Prostate gland (tissue), 2 donors: ENCODE data around the gene LRRC26. TPM values are rescaled to one million over a fixed set of nuclear protein-coding genes. Genes with fewer than 3 reads are reported as not detected.

Source experiments
- DNase-seq: peaks from one replicate; pipeline ENCODE4 v3.0.0-alpha.2; 2019; ENCODE audit warnings: low spot score
- H3K27ac ChIP-seq, 2 donors: fragments of 200-600 bp; sonication (generic); 2 replicates each; pipeline ENCODE4 v1.5.1; 2017 to 2019
- H3K27me3 ChIP-seq: fragments of 200-600 bp; sonication (generic); replicated peaks from 2 replicates; pipeline ENCODE4 v1.5.1; 2019; ENCODE audit not compliant: insufficient read depth
- H3K36me3 ChIP-seq, 2 donors: fragments of 200-600 bp; sonication (generic); 1 replicate in 1 of 2; 2 replicates in 1 of 2; pipeline versions ENCODE4 v1.5.1 to v1.8.1; 2017 to 2019
- H3K4me1 ChIP-seq: fragments of 200-600 bp; sonication (generic); replicated peaks from 2 replicates; pipeline ENCODE4 v1.5.1; 2019
- H3K4me3 ChIP-seq, 2 donors: fragments of 200-600 bp; sonication (generic); 2 replicates each; pipeline ENCODE4 v1.5.1; 2017 to 2019
- H3K9me3 ChIP-seq: fragments of 200-600 bp; sonication (generic); 2 replicates; pipeline ENCODE4 v1.5.1; 2017
- POLR2A ChIP-seq: fragments of 450-650 bp; IDR thresholded peaks from one replicate; pipeline ENCODE4 v1.6.1; 2016; ENCODE audit warnings: antibody characterized with exemption, mild to moderate bottlenecking
- POLR2AphosphoS5 ChIP-seq: sonication (generic); formaldehyde crosslinking; IDR thresholded peaks from one replicate; pipeline ENCODE4 v1.6.1; 2017; ENCODE audit warnings: antibody characterized with exemption
- WGBS: methylation state at CpG from one replicate; pipeline ENCODE4 v1.1.5; 2018; 5-methylcytosine and 5-hydroxymethylcytosine counted together
- intact Hi-C: fragments of 100-400 bp; cut with DNase I; formaldehyde crosslinking; loops from one replicate; pipeline ENCODE4 v1.14.2; 2022
- total RNA-seq, 2 donors: library from RNA; depleted of rRNA; stranded (reverse); fragments of >200 nt; gene quantifications; one replicate each; pipeline ENCODE4 v1.1.0, GENCODE V29; 2016
- TF ChIP-seq, protein P1 (sequence below), 4 experiments: fragments of 200-600 bp in 2 of 4; fragments of 450-650 bp in 2 of 4; sonication (generic) in 2 of 4; IDR thresholded peaks; 1 replicate in 3 of 4; 2 replicates in 1 of 4; pipeline ENCODE4 v1.5.1; 2016 to 2019; ENCODE audit warnings: antibody characterized with exemption in 4 of 4, mild to moderate bottlenecking in 2 of 4, moderate library complexity in 2 of 4

LRRC26 gene
- total RNA-seq, 2 donors from 2014 or later, result 183 to 582 TPM

- no peak for DNase-seq
- Histone ChIP-seq H3K9me3 (no peaks in the 10 kb centered on the region), H3K27me3 (no peaks in the 10 kb centered on the region), H3K4me3 (no peak overlapping the region), H3K4me1 (peaks cover 27% of the 10 kb centered on the region), H3K36me3 (peaks cover 14 to 25% of the 10 kb centered on the region in 2 donors), H3K27ac (no peak overlapping the region)
- TF ChIP-seq POLR2A, result no peak
- intact Hi-C loops, result no loop called here
- WGBS, result 92% methylated on average over 18 of the region's 19 CpGs
Measured at GRCh38 chr9:137185921-137186320, 16.1 kb upstream of the LRRC26 start.

- H3K4me1 ChIP-seq, result peaks cover 25% of the 10 kb centered on the region
- no peak for DNase-seq
- no peak overlapping the region for H3K4me3 ChIP-seq
- H3K27ac ChIP-seq, result no peak overlapping the region
- 93% methylated on average over 48 of the region's 48 CpGs for WGBS
- intact Hi-C loops, result no loop called here
- H3K9me3 ChIP-seq, result no peaks in the 10 kb centered on the region
- TF ChIP-seq, protein P1, sequence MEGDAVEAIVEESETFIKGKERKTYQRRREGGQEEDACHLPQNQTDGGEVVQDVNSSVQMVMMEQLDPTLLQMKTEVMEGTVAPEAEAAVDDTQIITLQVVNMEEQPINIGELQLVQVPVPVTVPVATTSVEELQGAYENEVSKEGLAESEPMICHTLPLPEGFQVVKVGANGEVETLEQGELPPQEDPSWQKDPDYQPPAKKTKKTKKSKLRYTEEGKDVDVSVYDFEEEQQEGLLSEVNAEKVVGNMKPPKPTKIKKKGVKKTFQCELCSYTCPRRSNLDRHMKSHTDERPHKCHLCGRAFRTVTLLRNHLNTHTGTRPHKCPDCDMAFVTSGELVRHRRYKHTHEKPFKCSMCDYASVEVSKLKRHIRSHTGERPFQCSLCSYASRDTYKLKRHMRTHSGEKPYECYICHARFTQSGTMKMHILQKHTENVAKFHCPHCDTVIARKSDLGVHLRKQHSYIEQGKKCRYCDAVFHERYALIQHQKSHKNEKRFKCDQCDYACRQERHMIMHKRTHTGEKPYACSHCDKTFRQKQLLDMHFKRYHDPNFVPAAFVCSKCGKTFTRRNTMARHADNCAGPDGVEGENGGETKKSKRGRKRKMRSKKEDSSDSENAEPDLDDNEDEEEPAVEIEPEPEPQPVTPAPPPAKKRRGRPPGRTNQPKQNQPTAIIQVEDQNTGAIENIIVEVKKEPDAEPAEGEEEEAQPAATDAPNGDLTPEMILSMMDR (IDR thresholded peaks at IDR 0.05), result no peak
- TF ChIP-seq POLR2A, result no peak
- TF ChIP-seq POLR2AphosphoS5, result no peak
- H3K27me3 ChIP-seq, result no peaks in the 10 kb centered on the region
- H3K36me3 ChIP-seq, result peaks cover 19 to 33% of the 10 kb centered on the region in 2 donors
Measured at GRCh38 chr9:137184881-137185660, 15.2 kb upstream of the LRRC26 start.

DNA sequence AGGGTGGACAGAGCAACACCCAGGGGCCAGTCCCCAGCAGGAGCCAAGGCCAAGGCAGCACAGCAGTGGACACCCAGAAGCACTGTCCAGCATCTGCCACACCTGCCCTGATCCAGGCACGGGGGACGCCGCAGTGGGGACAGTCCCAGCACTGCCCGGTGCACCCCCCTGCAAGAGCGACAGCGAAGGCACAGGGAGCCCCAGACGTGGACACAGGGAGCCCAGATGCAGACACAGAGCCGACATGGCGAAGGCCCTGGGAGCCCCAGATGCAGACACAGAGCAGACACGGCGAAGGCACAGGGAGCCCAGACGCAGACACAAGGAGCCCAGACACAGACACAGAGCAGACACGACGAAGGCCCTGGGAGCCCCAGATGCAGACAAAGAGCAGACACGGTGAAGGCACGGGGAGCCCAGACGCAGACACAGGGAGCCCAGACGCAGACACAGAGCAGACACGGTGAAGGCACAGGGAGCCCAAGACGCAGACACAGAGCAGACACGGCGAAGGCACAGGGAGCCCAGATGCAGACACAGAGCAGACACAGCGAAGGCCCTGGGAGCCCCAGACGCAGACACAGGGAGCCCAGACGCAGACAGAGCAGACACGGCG, 14.2 kb upstream of the LRRC26 start:
- intact Hi-C loops, result no loop called here
- Histone ChIP-seq H3K36me3 (peaks cover 19 to 39% of the 10 kb centered on the region in 2 donors), H3K27ac (no peak overlapping the region), H3K27me3 (no peaks in the 10 kb centered on the region), H3K9me3 (no peaks in the 10 kb centered on the region), H3K4me1 (peaks cover 16% of the 10 kb centered on the region), H3K4me3 (no peak overlapping the region)
- 92% methylated on average over 27 of the region's 27 CpGs for WGBS
- no peak for TF ChIP-seq POLR2A
- TF ChIP-seq, protein P1 (IDR thresholded peaks at IDR 0.05), result no peak
- TF ChIP-seq POLR2AphosphoS5, result no peak
- no peak for DNase-seq

- H3K27me3 ChIP-seq, result no peaks in the 10 kb centered on the region
- peaks cover 16% of the 10 kb centered on the region for H3K4me1 ChIP-seq
- WGBS, result 95% methylated on average over 13 of the region's 17 CpGs
- DNase-seq, result no peak
- TF ChIP-seq, protein P1 (IDR thresholded peaks at IDR 0.05), result no peak
- TF ChIP-seq POLR2AphosphoS5 (no peak), POLR2A (no peak)
- intact Hi-C loops, result no loop called here
- no peak overlapping the region for H3K4me3 ChIP-seq
- peaks cover 19 to 39% of the 10 kb centered on the region in 2 donors for H3K36me3 ChIP-seq
- H3K9me3 ChIP-seq, result no peaks in the 10 kb centered on the region
- H3K27ac ChIP-seq, result no peak overlapping the region
Measured at GRCh38 chr9:137182836-137183235, 13.0 kb upstream of the LRRC26 start.

GRCh38 chr9:137181680-137182079, 11.8 kb upstream of the LRRC26 start:
- Histone ChIP-seq H3K4me1 (peaks cover 6% of the 10 kb centered on the region), H3K36me3 (peaks cover 19 to 39% of the 10 kb centered on the region in 2 donors), H3K27ac (no peak overlapping the region), H3K4me3 (no peak overlapping the region), H3K27me3 (no peaks in the 10 kb centered on the region), H3K9me3 (no peaks in the 10 kb centered on the region)
- TF ChIP-seq POLR2AphosphoS5, result no peak
- TF ChIP-seq, protein P1 (IDR thresholded peaks at IDR 0.05), result no peak
- TF ChIP-seq POLR2A, result no peak
- intact Hi-C loops, result no loop called here
- DNase-seq, result no peak
- 94% methylated on average over 22 of the region's 22 CpGs for WGBS
